ENCODE measurements around the gene TEAD1. TPM values are rescaled to one million over a fixed set of nuclear protein-coding genes. Genes with fewer than 3 reads are reported as not detected.
A peak's percentile ranks its signal among the peaks of the same experiment; 100 is the strongest.

The TEAD1 gene
- total and polyA plus RNA-seq, 2 experiments from 2014 or later: 45.9 to 105 TPM

GRCh38 chr11:12842933-12843636 is 168.9 kb downstream of the TEAD1 start:
- Histone ChIP-seq H3K27me3 (no peaks in the 10 kb centered on the region), H3K4me1 (ENCODE audit: low read depth) (peaks cover 68% of the 10 kb centered on the region), H3K27ac (peak overlapping the region; percentile 59), H3K9me3 (ENCODE audit: low read depth) (no peaks in the 10 kb centered on the region), H3K4me3 (no peak overlapping the region), H3K36me3 (no peaks in the 10 kb centered on the region)
- DNase-seq (ENCODE audit: low read depth in 1 of 2, low spot score in 1 of 2): peak; percentile 75 to 79
- TF ChIP-seq CTCF (IDR thresholded peaks at IDR 0.05; ENCODE audit: low read depth, low read length): no peak

- H3K9me3 ChIP-seq (ENCODE audit: low read depth): no peaks in the 10 kb centered on the region
- H3K4me3 ChIP-seq: no peak overlapping the region
- H3K4me1 ChIP-seq (ENCODE audit: low read depth): peaks cover 68% of the 10 kb centered on the region
- H3K36me3 ChIP-seq: no peaks in the 10 kb centered on the region
- TF ChIP-seq CTCF (IDR thresholded peaks at IDR 0.05; ENCODE audit: low read depth, low read length): no peak
- peak overlapping the region; percentile 97 for H3K27ac ChIP-seq
- H3K27me3 ChIP-seq: no peaks in the 10 kb centered on the region
- no peak for DNase-seq (ENCODE audit: low read depth in 1 of 2, low spot score in 1 of 2)
Observed at GRCh38 chr11:12845163-12845562, 170.9 kb downstream of the TEAD1 start.

- no peaks in the 10 kb centered on the region for H3K9me3 ChIP-seq (ENCODE audit: low read depth)
- H3K27me3 ChIP-seq: no peaks in the 10 kb centered on the region
- no peak for TF ChIP-seq CTCF (IDR thresholded peaks at IDR 0.05; ENCODE audit: low read depth, low read length)
- peaks cover 61% of the 10 kb centered on the region for H3K4me1 ChIP-seq (ENCODE audit: low read depth)
- no peak overlapping the region for H3K4me3 ChIP-seq
- peak overlapping the region; percentile 97 for H3K27ac ChIP-seq
- DNase-seq (ENCODE audit: low read depth in 1 of 2, low spot score in 1 of 2): peak in 1 of 2 donors; percentile 42
- H3K36me3 ChIP-seq: no peaks in the 10 kb centered on the region
Observed at GRCh38 chr11:12845739-12846358, 171.6 kb downstream of the TEAD1 start.

GRCh38 chr11:12846786-12847615 is 172.8 kb downstream of the TEAD1 start:
- TF ChIP-seq CTCF (IDR thresholded peaks at IDR 0.05; ENCODE audit: low read depth, low read length): no peak
- H3K4me3 ChIP-seq: no peak overlapping the region
- H3K4me1 ChIP-seq (ENCODE audit: low read depth): peaks cover 50% of the 10 kb centered on the region
- no peaks in the 10 kb centered on the region for H3K27me3 ChIP-seq
- H3K9me3 ChIP-seq (ENCODE audit: low read depth): no peaks in the 10 kb centered on the region
- peak overlapping the region; percentile 97 for H3K27ac ChIP-seq
- no peaks in the 10 kb centered on the region for H3K36me3 ChIP-seq
- no peak for DNase-seq (ENCODE audit: low read depth in 1 of 2, low spot score in 1 of 2)

GRCh38 chr11:12848413-12848812 is 174.2 kb downstream of the TEAD1 start:
- Histone ChIP-seq H3K9me3 (ENCODE audit: low read depth) (no peaks in the 10 kb centered on the region), H3K4me3 (no peak overlapping the region), H3K4me1 (ENCODE audit: low read depth) (peaks cover 45% of the 10 kb centered on the region), H3K27ac (peak overlapping the region; percentile 12), H3K27me3 (no peaks in the 10 kb centered on the region), H3K36me3 (no peaks in the 10 kb centered on the region)
- TF ChIP-seq CTCF (IDR thresholded peaks at IDR 0.05; ENCODE audit: low read depth, low read length): no peak
- DNase-seq (ENCODE audit: low read depth in 1 of 2, low spot score in 1 of 2): no peak

Data from cardiac muscle cell (in vitro differentiated cells and primary cell).